Lung (tissue), 12 donors: ENCODE data around the gene PNLIPRP1. TPM values are rescaled to one million over a fixed set of nuclear protein-coding genes. Genes with fewer than 3 reads are reported as not detected.

Source experiments
- ATAC-seq: fragments of 200-7000 bp; cut with Tn5 transposase; one replicate; pipeline ENCODE4 v1.9.1; 2020; ENCODE audit warnings: moderate number of reproducible peaks; ENCODE audit not compliant: insufficient read depth, low FRiP score
- DNase-seq, 3 donors: peaks; one replicate each; pipeline ENCODE4 v3.0.0-alpha.2; 2013 to 2017
- H3K27ac ChIP-seq, 2 donors: one replicate each; pipeline ENCODE4 v1.5.1; 2013; ENCODE audit warnings: mild to moderate bottlenecking in 2 of 2, moderate library complexity in 2 of 2, control low read depth in 1 of 2, inconsistent platforms in 1 of 2, low read depth in 1 of 2, low read length in 1 of 2
- H3K27me3 ChIP-seq, 3 donors: one replicate each; pipeline ENCODE4 v1.5.1; 2013; ENCODE audit warnings: low read length in 2 of 3; ENCODE audit not compliant: control insufficient read depth in 3 of 3, insufficient read depth in 3 of 3
- H3K36me3 ChIP-seq, 4 donors: one replicate each; pipeline ENCODE4 v1.5.1; 2013; ENCODE audit warnings: low read length in 4 of 4, mild to moderate bottlenecking in 1 of 4, moderate library complexity in 1 of 4; ENCODE audit not compliant: control insufficient read depth in 4 of 4, insufficient read depth in 4 of 4
- H3K4me1 ChIP-seq, 5 donors: one replicate each; pipeline ENCODE4 v1.5.1; 2013; ENCODE audit warnings: low read length in 5 of 5, mild to moderate bottlenecking in 2 of 5, moderate library complexity in 1 of 5; ENCODE audit not compliant: control insufficient read depth in 5 of 5, insufficient read depth in 5 of 5
- H3K4me3 ChIP-seq: one replicate; pipeline ENCODE4 v1.5.1; 2013; ENCODE audit warnings: mild to moderate bottlenecking, control low read depth, moderate library complexity
- H3K9ac ChIP-seq, 2 donors: one replicate each; pipeline ENCODE4 v1.5.1; 2013; ENCODE audit warnings: low read length in 2 of 2, control low read depth in 1 of 2; ENCODE audit not compliant: insufficient read depth in 1 of 2
- H3K9me3 ChIP-seq, 4 donors: one replicate each; pipeline ENCODE4 v1.5.1; 2013; ENCODE audit warnings: low read length in 3 of 4, mild to moderate bottlenecking in 1 of 4, moderate library complexity in 1 of 4; ENCODE audit not compliant: control insufficient read depth in 4 of 4, insufficient read depth in 3 of 4
- CTCF ChIP-seq: IDR thresholded peaks from 2 replicates; pipeline ENCODE4 v1.5.1; 2012; ENCODE audit warnings: mild to moderate bottlenecking; ENCODE audit errors: control extremely low read depth, extremely low read depth
- WGBS, 2 donors: extraction: QIAGEN DNeasy Blood & Tissue Kit; methylation state at CpG; one replicate each; pipeline ENCODE4 v1.1.7; 2013; 5-methylcytosine and 5-hydroxymethylcytosine counted together
- polyA plus RNA-seq, 2 donors: library from polyadenylated mRNA; stranded (reverse); fragments of 200-250 nt; gene quantifications; one replicate each; pipeline ENCODE4 v1.2.1, GENCODE V29; 2013
- total RNA-seq, 2 donors: library from RNA; depleted of rRNA in 1 of 2; stranded (reverse); fragments of >200 nt in 1 of 2; gene quantifications; one replicate each; pipeline ENCODE4 v1.2.1, GENCODE V29; 2014 to 2021
- donor health status: control.
- donor health status: control.
- donor health status: Bipolar disorder and iron deficiency.
- donor health status: healthy.
- donor health status: DM: yes; HTN: yes; CAD: no.

Gene PNLIPRP1
- total and polyA plus RNA-seq, 4 donors, result 0.26 to 1.4 TPM; not detected in 2

DNA sequence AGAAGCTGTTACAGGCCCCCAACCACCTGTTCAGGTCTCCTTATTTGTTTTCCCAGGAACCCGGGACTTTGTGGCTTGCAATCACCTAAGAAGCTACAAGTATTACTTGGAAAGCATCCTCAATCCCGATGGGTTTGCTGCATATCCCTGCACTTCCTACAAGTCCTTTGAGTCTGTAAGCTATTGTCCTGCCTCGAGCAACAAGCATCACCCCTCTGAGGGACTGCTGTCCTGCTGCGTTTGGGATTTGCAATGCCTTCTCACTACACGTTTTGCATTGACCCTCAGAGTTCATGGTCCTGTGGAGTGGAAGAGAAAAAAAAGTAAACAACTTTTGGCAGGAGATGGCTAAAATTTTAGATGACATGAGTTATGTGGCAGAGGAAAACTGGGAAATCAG is 9.2 kb downstream of the PNLIPRP1 start:
- DNase-seq, result no peak
- whole genome bisulfite sequencing, 2 donors, result 63 to 73% methylated on average over 5 of the region's 5 CpGs
- no peaks in the 10 kb centered on the region for H3K36me3 ChIP-seq
- H3K27me3 ChIP-seq, result no peaks in the 10 kb centered on the region
- peaks cover 0 to 1% (median 0%) of the 10 kb centered on the region in 4 donors for H3K9me3 ChIP-seq
- ATAC-seq, result no peak
- H3K4me1 ChIP-seq, result no peaks in the 10 kb centered on the region
- no peak overlapping the region for H3K9ac ChIP-seq
- TF ChIP-seq CTCF, result no peak
- no peak overlapping the region for H3K27ac ChIP-seq
- H3K4me3 ChIP-seq, result no peak overlapping the region

- ATAC-seq (no peak), DNase-seq (no peak)
- Histone ChIP-seq H3K4me1 (no peaks in the 10 kb centered on the region), H3K9ac (no peak overlapping the region), H3K36me3 (no peaks in the 10 kb centered on the region), H3K27ac (no peak overlapping the region), H3K27me3 (no peaks in the 10 kb centered on the region), H3K9me3 (peaks cover 0 to 1% (median 0%) of the 10 kb centered on the region in 4 donors), H3K4me3 (no peak overlapping the region)
- WGBS, 2 donors, result 87 to 91% methylated on average over 10 of the region's 10 CpGs
- no peak for TF ChIP-seq CTCF
These were observed 12.1 kb downstream of the PNLIPRP1 start for GRCh38 chr10:116602648-116603400.

DNA sequence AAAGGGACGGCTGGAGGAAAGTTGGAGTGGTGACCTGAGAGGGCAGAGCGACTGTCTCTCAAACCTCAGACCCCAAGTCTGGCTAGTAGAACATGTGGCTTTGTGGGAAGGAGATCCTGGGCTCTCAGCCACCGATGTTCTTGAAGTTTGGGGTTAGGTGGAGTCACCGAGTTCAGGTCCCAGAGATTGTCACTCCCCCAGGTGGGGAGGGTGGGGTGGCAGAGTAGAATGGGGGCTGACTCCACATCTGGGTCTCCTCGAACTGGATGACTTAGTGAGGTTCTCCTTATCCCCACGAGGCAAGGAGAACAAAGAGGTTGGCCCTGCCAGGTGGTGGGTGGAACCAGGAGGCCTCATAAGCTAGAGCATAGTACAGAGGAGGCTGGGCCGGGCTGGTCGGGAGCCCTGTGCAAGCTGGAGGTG is 15.3 kb downstream of the PNLIPRP1 start:
- ATAC-seq (no peak), DNase-seq (no peak)
- H3K9ac ChIP-seq, result no peak overlapping the region
- TF ChIP-seq CTCF, result no peak
- H3K9me3 ChIP-seq, result peaks cover 0 to 10% (median 0%) of the 10 kb centered on the region in 4 donors
- 70 to 79% methylated on average over 8 of the region's 8 CpGs for WGBS, 2 donors
- peaks cover 0 to 5% (median 0%) of the 10 kb centered on the region in 5 donors for H3K4me1 ChIP-seq
- H3K36me3 ChIP-seq, result no peaks in the 10 kb centered on the region
- H3K4me3 ChIP-seq, result no peak overlapping the region
- no peaks in the 10 kb centered on the region for H3K27me3 ChIP-seq
- no peak overlapping the region for H3K27ac ChIP-seq
